HepG2 (cell line): ENCODE data around the gene CHST13. TPM values are rescaled to one million over a fixed set of nuclear protein-coding genes. Genes with fewer than 3 reads are reported as not detected.

ENCODE experiments used
- ATAC-seq: fragments of 200-7000 bp; cut with Tn5 transposase; 3 replicates; pipeline ENCODE4 v1.9.1; 2020; ENCODE audit warnings: mild to moderate bottlenecking, moderate library complexity
- BruUV-seq: library from RNA; stranded (reverse); fragments of 400-500 nt; replicated peaks from 2 replicates; lab custom pipeline; 2021; lab: Mats Ljungman, UMichigan
- CTCF ChIA-PET: fragments of 300-600 bp; formaldehyde crosslinking; extraction: SDS; loops from one replicate; lab custom pipeline; 2021; ENCODE audit warnings: low total read pairs, inconsistent platforms, low intra/inter-chr PET ratio; lab: Yijun Ruan, JAX
- POLR2A ChIA-PET: fragments of 350-600 bp; sonication (Branson Sonifier 250); formaldehyde crosslinking; loops from one replicate; lab custom pipeline; 2020; ENCODE audit warnings: antibody characterized with exemption, inconsistent platforms; lab: Yijun Ruan, JAX
- DNase-seq: peaks from one replicate; pipeline ENCODE4 v3.0.0-alpha.2; 2015; ENCODE audit warnings: low spot score
- FAIRE-seq: peaks from 3 replicates; lab custom pipeline; 2011; peaks lifted over from hg19 to GRCh38; lab: Jason Lieb, UNC
- H2AFZ ChIP-seq: one replicate; pipeline ENCODE4 v1.6.1; 2011; ENCODE audit warnings: low read length, inconsistent platforms
- H3K27ac ChIP-seq: fragments of 300-600 bp; 3 replicates; pipeline ENCODE4 v1.8.0; 2011; ENCODE audit warnings: mixed run types, mild to moderate bottlenecking, mixed read lengths, low read length, inconsistent platforms; ENCODE audit not compliant: insufficient read depth; ENCODE audit errors: extremely low read length
- H3K27me3 ChIP-seq, 2 experiments: fragments of 200-600 bp in 1 of 2; 2 replicates in 1 of 2; 3 replicates in 1 of 2; pipeline versions ENCODE4 v1.6.0 to v1.8.0; 2011; ENCODE audit warnings: low read length in 2 of 2, mild to moderate bottlenecking in 2 of 2, moderate library complexity in 2 of 2, inconsistent platforms in 1 of 2; ENCODE audit not compliant: insufficient read depth in 2 of 2, control insufficient read depth in 1 of 2
- H3K36me3 ChIP-seq, 2 experiments: fragments of 200-600 bp in 1 of 2; replicated peaks in 1 of 2; 2 replicates in 1 of 2; 3 replicates in 1 of 2; pipeline versions ENCODE4 v1.5.1 to v1.8.0; 2011; ENCODE audit warnings: low read length in 2 of 2, inconsistent platforms in 1 of 2; ENCODE audit not compliant: insufficient read depth in 2 of 2, control insufficient read depth in 1 of 2
- H3K4me1 ChIP-seq: 2 replicates; pipeline ENCODE4 v1.5.1; 2012; ENCODE audit warnings: low read length, inconsistent platforms; ENCODE audit not compliant: insufficient read depth
- H3K4me2 ChIP-seq: 2 replicates; pipeline ENCODE4 v1.6.0; 2011; ENCODE audit warnings: low read depth, low read length, inconsistent platforms
- H3K4me3 ChIP-seq, 3 experiments: fragments of 200-600 bp in 1 of 3; sonication (generic), shearing (Covaris generic) in 1 of 3; replicated peaks in 1 of 3; 2 replicates each; pipeline ENCODE4 v1.5.1; 2011 to 2016; ENCODE audit warnings: low read length in 3 of 3, inconsistent platforms in 2 of 3, low read depth in 2 of 3, mild to moderate bottlenecking in 2 of 3, control low read depth in 1 of 3, mixed read lengths in 1 of 3; ENCODE audit not compliant: insufficient read depth in 1 of 3
- H3K79me2 ChIP-seq: one replicate; pipeline ENCODE4 v1.6.1; 2011; ENCODE audit warnings: low read length, inconsistent platforms; ENCODE audit not compliant: insufficient read depth
- H3K9ac ChIP-seq: 2 replicates; pipeline ENCODE4 v1.6.0; 2011; ENCODE audit warnings: mild to moderate bottlenecking, low read depth, low read length, inconsistent platforms; ENCODE audit not compliant: insufficient read depth
- H3K9me3 ChIP-seq: 2 replicates; pipeline ENCODE4 v1.5.1; 2012; ENCODE audit warnings: mild to moderate bottlenecking, low read length
- H4K20me1 ChIP-seq: 2 replicates; pipeline ENCODE4 v1.6.0; 2011; ENCODE audit warnings: inconsistent platforms, mild to moderate bottlenecking, low read length, moderate library complexity; ENCODE audit not compliant: insufficient read depth
- BORCS8-MEF2B ChIP-seq: sonication (generic); formaldehyde crosslinking; IDR thresholded peaks from 2 replicates; pipeline ENCODE4 v1.8.0; 2022; ENCODE audit warnings: mild to moderate bottlenecking, missing genetic modification reagents
- ELF1 ChIP-seq: sonication (generic); formaldehyde crosslinking; IDR thresholded peaks from 2 replicates; pipeline ENCODE4 v1.4.0; 2020; ENCODE audit warnings: missing genetic modification reagents
- ETV5 ChIP-seq: IDR thresholded peaks from 2 replicates; pipeline ENCODE4 v1.6.1; 2018; ENCODE audit warnings: missing biosample characterization, missing genetic modification reagents, inconsistent platforms, borderline replicate concordance
- HNF1B ChIP-seq: sonication (generic); formaldehyde crosslinking; IDR thresholded peaks from 2 replicates; pipeline ENCODE4 v1.5.1; 2020; ENCODE audit warnings: mild to moderate bottlenecking, moderate library complexity, missing genetic modification reagents
- LCORL ChIP-seq, 2 experiments: fragments of 450-650 bp in 1 of 2; sonication (generic) in 1 of 2; formaldehyde crosslinking in 1 of 2; IDR thresholded peaks; 2 replicates each; pipeline versions ENCODE4 v1.5.0 to v1.6.1; 2017 to 2020; ENCODE audit warnings: antibody characterized with exemption in 1 of 2, missing genetic modification reagents in 1 of 2
- MED1 ChIP-seq: sonication (generic); formaldehyde crosslinking; IDR thresholded peaks from 2 replicates; pipeline ENCODE4 v1.4.0; 2020; ENCODE audit warnings: missing genetic modification reagents
- PATZ1 ChIP-seq: sonication (generic); formaldehyde crosslinking; IDR thresholded peaks from 2 replicates; pipeline ENCODE4 v1.4.0; 2020; ENCODE audit warnings: missing genetic modification reagents
- RBM22 ChIP-seq: fragments of 200-400 bp; formaldehyde crosslinking; optimal IDR thresholded peaks from 2 replicates; pipeline ENCODE3; 2017; ENCODE audit warnings: mild to moderate bottlenecking, low read length, moderate library complexity
- RFX5 ChIP-seq: IDR thresholded peaks from 2 replicates; pipeline ENCODE4 v1.6.1; 2011; ENCODE audit warnings: low read depth, low read length, improper control_type of control experiment
- SSRP1 ChIP-seq: IDR thresholded peaks from 2 replicates; pipeline ENCODE4 v1.6.1; 2016; ENCODE audit warnings: control low read depth
- ZFX ChIP-seq: sonication (generic); formaldehyde crosslinking; IDR thresholded peaks from 2 replicates; pipeline ENCODE4 v1.4.0; 2020; ENCODE audit warnings: mild to moderate bottlenecking, low read depth, missing genetic modification reagents, moderate library complexity
- ZNF263 ChIP-seq: sonication (generic); formaldehyde crosslinking; IDR thresholded peaks from 2 replicates; pipeline ENCODE4 v1.4.0; 2020; ENCODE audit warnings: missing genetic modification reagents
- ZNF574 ChIP-seq: sonication (generic); formaldehyde crosslinking; IDR thresholded peaks from 2 replicates; pipeline ENCODE4 v1.4.0; 2020; ENCODE audit warnings: missing genetic modification reagents
- ZNF691 ChIP-seq: sonication (generic); formaldehyde crosslinking; IDR thresholded peaks from 2 replicates; pipeline ENCODE4 v1.4.0; 2020; ENCODE audit warnings: missing genetic modification reagents, low read depth, mild to moderate bottlenecking, borderline replicate concordance
- ZNF710 ChIP-seq: sonication (generic); formaldehyde crosslinking; IDR thresholded peaks from 2 replicates; pipeline ENCODE4 v1.5.0; 2020; ENCODE audit warnings: mild to moderate bottlenecking, missing genetic modification reagents, borderline replicate concordance
- WGBS: methylation state at CpG from one replicate; pipeline ENCODE4 v1.1.6; 2017; ENCODE audit warnings: low lambda C conversion rate; 5-methylcytosine and 5-hydroxymethylcytosine counted together
- in situ Hi-C: cut with HindIII; loops from 2 replicates; pipeline ENCODE4 v1.10.0; 2017; ENCODE audit warnings: low pct_unique_long_range_greater_than_20kb; ENCODE audit not compliant: extremely low pct_ligation_motif_present
- intact Hi-C: fragments of 100-400 bp; cut with micrococcal nuclease; formaldehyde crosslinking; loops from one replicate; pipeline ENCODE4 v1.10.0; 2022; ENCODE audit not compliant: unreplicated experiment
- polyA plus RNA-seq, 8 experiments: library from polyadenylated mRNA; depleted of rRNA in 3 of 8; stranded (reverse) in 7 of 8; unstranded in 1 of 8; fragments of >200 nt; fragmentation: Illumina TruSeq in 4 of 8; extraction: Trizol in 4 of 8; gene quantifications; 2 replicates each; pipeline versions ENCODE4 v1.2.1 to v1.2.3, GENCODE V29; 2011 to 2016; ENCODE audit warnings: low read depth in 4 of 8, missing spikeins in 1 of 8, mixed read lengths in 1 of 8; ENCODE audit not compliant: insufficient read depth in 1 of 8
- total RNA-seq, 5 experiments: library from RNA; depleted of rRNA; stranded (reverse); fragments of >200 nt; fragmentation: Illumina TruSeq; extraction: Trizol; gene quantifications; 2 replicates each; pipeline ENCODE4 v1.2.3, GENCODE V29; 2016; ENCODE audit warnings: low read depth in 1 of 5

The CHST13 gene
- total and polyA plus RNA-seq, 2 of the 13 experiments (the other 11 are each of a cell fraction or from before 2014, with no cell fraction given), result 32.0 to 43.1 TPM

GRCh38 chr3:126498929-126499328 lies 25.0 kb upstream of the CHST13 start:
- no peaks in the 10 kb centered on the region for H3K9me3 ChIP-seq
- ATAC-seq (peak; percentile 87), DNase-seq (peak; percentile 53), FAIRE-seq (no peak)
- no peaks in the 10 kb centered on the region for H4K20me1 ChIP-seq
- in situ Hi-C loops, result no loop called here
- peaks cover 36% of the 10 kb centered on the region for H3K4me1 ChIP-seq
- peak overlapping the region; percentile 30 for H3K4me2 ChIP-seq
- intact Hi-C loops, result loop anchor here (1.0 to 10.0 kb wide), 3 partner anchors 9 to 56 kb away; partner anchors contain the start of gene C3orf22
- no peak overlapping the region for H2AFZ ChIP-seq
- H3K9ac ChIP-seq, result no peak overlapping the region
- ChIA-PET CTCF (no interaction called here), POLR2A (interaction anchor here (3.1 kb wide), 1 partner anchor 20 kb away, joined by 10 read pairs; the partner anchor contains the start of gene UROC1)
- BruUV-seq, result no TSS peak
- H3K27me3 ChIP-seq, result no peaks in the 10 kb centered on the region
- 20% methylated on average over 2 of the region's 10 CpGs for whole genome bisulfite sequencing
- no peak overlapping the region; a peak in 1 of 6 replicates for H3K4me3 ChIP-seq
- H3K27ac ChIP-seq, result no peak overlapping the region
- H3K79me2 ChIP-seq, result no peaks in the 10 kb centered on the region
- no peaks in the 10 kb centered on the region for H3K36me3 ChIP-seq
- TF ChIP-seq ZNF574 (CRISPR knock-in tag) (0 out of 2 replicates have a peak, but pooled peaks have one; percentile 17), RFX5 (no peak), HNF1B (CRISPR knock-in tag) (0 out of 2 replicates have a peak, but pooled peaks have one; percentile 35), ZFX (CRISPR knock-in tag) (peak; percentile 63), BORCS8-MEF2B (no peak), ZNF691 (CRISPR knock-in tag) (0 out of 2 replicates have a peak, but pooled peaks have one; percentile 25), ETV5 (peak; percentile 50; the same call in 1 of the 2 replicates), ZNF710 (no peak), MED1 (CRISPR knock-in tag) (peak; percentile 36; the same call in 1 of the 2 replicates), ELF1 (CRISPR knock-in tag) (peak; percentile 60), LCORL (IDR thresholded peaks at IDR 0.05) (no peak), LCORL (CRISPR knock-in tag; IDR thresholded peaks at IDR 0.05) (peak; percentile 56; the same call in 1 of the 2 replicates), PATZ1 (CRISPR knock-in tag) (0 out of 2 replicates have a peak, but pooled peaks have one; percentile 30), RBM22 (no peak), ZNF263 (CRISPR knock-in tag) (no peak), SSRP1 (no peak)
